WTC11 (cell line): ENCODE results near the gene TCEAL3.

Experiments
- ATF3 ChIP-seq: sonication (generic); formaldehyde crosslinking; conservative IDR thresholded peaks from 2 replicates; pipeline ENCODE4 v1.8.1; 2022; ENCODE audit warnings: mild to moderate bottlenecking, missing genetic modification reagents
- CBFB ChIP-seq: sonication (generic); formaldehyde crosslinking; IDR thresholded peaks from 2 replicates; pipeline ENCODE4 v1.8.1; 2022; ENCODE audit warnings: mild to moderate bottlenecking, low read depth, missing genetic modification reagents
- CREB1 ChIP-seq: sonication (generic); formaldehyde crosslinking; IDR thresholded peaks from 2 replicates; pipeline ENCODE4 v1.8.0; 2023; ENCODE audit warnings: mild to moderate bottlenecking, missing genetic modification reagents
- MYBL2 ChIP-seq: sonication (generic); formaldehyde crosslinking; IDR thresholded peaks from 2 replicates; pipeline ENCODE4 v1.8.1; 2023; ENCODE audit warnings: mild to moderate bottlenecking, moderate library complexity, missing genetic modification reagents
- SP1 ChIP-seq: sonication (generic); formaldehyde crosslinking; conservative IDR thresholded peaks from 2 replicates; pipeline ENCODE4 v1.8.1; 2022; ENCODE audit warnings: missing genetic modification reagents
- STAT6 ChIP-seq: sonication (generic); formaldehyde crosslinking; conservative IDR thresholded peaks from 2 replicates; pipeline ENCODE4 v1.8.1; 2023; ENCODE audit warnings: mild to moderate bottlenecking, low read depth, missing genetic modification reagents, moderate library complexity
- ZNF263 ChIP-seq: sonication (generic); formaldehyde crosslinking; IDR thresholded peaks from 2 replicates; pipeline ENCODE4 v1.8.1; 2022; ENCODE audit warnings: low read depth, mild to moderate bottlenecking, moderate library complexity, missing genetic modification reagents
- ZNF416 ChIP-seq: fragments of 250-450 bp; sonication (Bioruptor Pico); IDR thresholded peaks from 2 replicates; pipeline ENCODE4 v1.9.0; 2021; ENCODE audit warnings: mild to moderate bottlenecking, inconsistent platforms
- TF ChIP-seq, protein P1 (sequence below): fragments of 200-600 bp; IDR thresholded peaks from 2 replicates; pipeline ENCODE4 v1.8.0; 2022; ENCODE audit warnings: antibody characterized with exemption
- TF ChIP-seq, protein P2 (sequence below): sonication (generic); formaldehyde crosslinking; IDR thresholded peaks from 2 replicates; pipeline ENCODE4 v1.8.0; 2022; ENCODE audit warnings: mild to moderate bottlenecking, missing genetic modification reagents
- TF ChIP-seq, protein P3 (sequence below): sonication (generic); formaldehyde crosslinking; IDR thresholded peaks from 2 replicates; pipeline ENCODE4 v1.8.1; 2022; ENCODE audit warnings: low read depth, mild to moderate bottlenecking, moderate library complexity, missing genetic modification reagents, borderline replicate concordance
- TF ChIP-seq, protein P4 (sequence below): sonication (generic); formaldehyde crosslinking; IDR thresholded peaks from 2 replicates; pipeline ENCODE4 v1.8.1; 2023; ENCODE audit warnings: mild to moderate bottlenecking, missing genetic modification reagents, borderline replicate concordance
- TF ChIP-seq, protein P5 (sequence below): sonication (generic); formaldehyde crosslinking; IDR thresholded peaks from 2 replicates; pipeline ENCODE4 v1.8.1; 2023; ENCODE audit warnings: mild to moderate bottlenecking, missing genetic modification reagents, moderate library complexity

DNA sequence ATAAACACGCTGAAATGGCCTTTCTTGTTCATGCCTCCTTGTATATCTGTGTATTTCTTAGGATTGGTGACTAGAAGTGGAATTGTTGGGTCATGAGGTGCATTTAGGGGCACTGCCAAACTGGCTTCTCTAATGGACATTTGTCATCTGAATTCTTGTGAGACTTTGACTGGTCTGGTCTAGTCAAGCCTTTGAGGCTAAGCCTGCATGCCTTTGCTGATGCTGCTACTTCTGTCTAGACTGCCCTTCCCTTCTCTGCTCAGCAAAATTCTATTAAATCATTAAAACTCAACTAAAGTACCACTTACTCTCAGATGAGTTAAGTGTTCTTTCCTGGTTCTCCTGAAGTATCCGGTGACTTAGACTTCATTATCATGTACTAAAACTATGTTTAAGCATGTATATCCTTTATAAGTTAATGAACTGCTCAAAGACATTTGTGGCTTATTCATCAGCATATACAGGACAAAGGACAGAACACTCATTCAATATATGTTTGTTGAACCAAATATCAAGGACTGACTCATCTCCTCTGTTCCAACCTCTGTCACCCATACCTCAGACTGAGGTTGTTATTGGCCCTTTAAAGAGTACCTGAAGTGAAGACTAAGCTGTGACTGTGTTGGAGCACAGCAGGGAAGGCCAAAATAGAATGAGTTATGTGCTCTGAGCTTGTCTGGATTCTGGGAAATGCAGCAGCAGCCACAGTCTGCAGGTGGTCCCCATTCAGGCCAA lies 30.0 kb downstream of the TCEAL3 start:
- TF ChIP-seq STAT6 (CRISPR knock-in tag), result no peak
- TF ChIP-seq ZNF263 (CRISPR knock-in tag), result no peak
- TF ChIP-seq, protein P1, sequence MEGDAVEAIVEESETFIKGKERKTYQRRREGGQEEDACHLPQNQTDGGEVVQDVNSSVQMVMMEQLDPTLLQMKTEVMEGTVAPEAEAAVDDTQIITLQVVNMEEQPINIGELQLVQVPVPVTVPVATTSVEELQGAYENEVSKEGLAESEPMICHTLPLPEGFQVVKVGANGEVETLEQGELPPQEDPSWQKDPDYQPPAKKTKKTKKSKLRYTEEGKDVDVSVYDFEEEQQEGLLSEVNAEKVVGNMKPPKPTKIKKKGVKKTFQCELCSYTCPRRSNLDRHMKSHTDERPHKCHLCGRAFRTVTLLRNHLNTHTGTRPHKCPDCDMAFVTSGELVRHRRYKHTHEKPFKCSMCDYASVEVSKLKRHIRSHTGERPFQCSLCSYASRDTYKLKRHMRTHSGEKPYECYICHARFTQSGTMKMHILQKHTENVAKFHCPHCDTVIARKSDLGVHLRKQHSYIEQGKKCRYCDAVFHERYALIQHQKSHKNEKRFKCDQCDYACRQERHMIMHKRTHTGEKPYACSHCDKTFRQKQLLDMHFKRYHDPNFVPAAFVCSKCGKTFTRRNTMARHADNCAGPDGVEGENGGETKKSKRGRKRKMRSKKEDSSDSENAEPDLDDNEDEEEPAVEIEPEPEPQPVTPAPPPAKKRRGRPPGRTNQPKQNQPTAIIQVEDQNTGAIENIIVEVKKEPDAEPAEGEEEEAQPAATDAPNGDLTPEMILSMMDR, result no peak
- no peak for TF ChIP-seq ZNF416
- TF ChIP-seq CREB1 (CRISPR knock-in tag), result no peak
- TF ChIP-seq, protein P2, sequence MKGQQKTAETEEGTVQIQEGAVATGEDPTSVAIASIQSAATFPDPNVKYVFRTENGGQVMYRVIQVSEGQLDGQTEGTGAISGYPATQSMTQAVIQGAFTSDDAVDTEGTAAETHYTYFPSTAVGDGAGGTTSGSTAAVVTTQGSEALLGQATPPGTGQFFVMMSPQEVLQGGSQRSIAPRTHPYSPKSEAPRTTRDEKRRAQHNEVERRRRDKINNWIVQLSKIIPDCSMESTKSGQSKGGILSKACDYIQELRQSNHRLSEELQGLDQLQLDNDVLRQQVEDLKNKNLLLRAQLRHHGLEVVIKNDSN (CRISPR knock-in tag), result no peak
- TF ChIP-seq SP1, result no peak
- no peak for TF ChIP-seq CBFB
- TF ChIP-seq, protein P3, sequence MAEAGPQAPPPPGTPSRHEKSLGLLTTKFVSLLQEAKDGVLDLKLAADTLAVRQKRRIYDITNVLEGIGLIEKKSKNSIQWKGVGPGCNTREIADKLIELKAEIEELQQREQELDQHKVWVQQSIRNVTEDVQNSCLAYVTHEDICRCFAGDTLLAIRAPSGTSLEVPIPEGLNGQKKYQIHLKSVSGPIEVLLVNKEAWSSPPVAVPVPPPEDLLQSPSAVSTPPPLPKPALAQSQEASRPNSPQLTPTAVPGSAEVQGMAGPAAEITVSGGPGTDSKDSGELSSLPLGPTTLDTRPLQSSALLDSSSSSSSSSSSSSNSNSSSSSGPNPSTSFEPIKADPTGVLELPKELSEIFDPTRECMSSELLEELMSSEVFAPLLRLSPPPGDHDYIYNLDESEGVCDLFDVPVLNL (CRISPR knock-in tag), result no peak
- TF ChIP-seq, protein P4, sequence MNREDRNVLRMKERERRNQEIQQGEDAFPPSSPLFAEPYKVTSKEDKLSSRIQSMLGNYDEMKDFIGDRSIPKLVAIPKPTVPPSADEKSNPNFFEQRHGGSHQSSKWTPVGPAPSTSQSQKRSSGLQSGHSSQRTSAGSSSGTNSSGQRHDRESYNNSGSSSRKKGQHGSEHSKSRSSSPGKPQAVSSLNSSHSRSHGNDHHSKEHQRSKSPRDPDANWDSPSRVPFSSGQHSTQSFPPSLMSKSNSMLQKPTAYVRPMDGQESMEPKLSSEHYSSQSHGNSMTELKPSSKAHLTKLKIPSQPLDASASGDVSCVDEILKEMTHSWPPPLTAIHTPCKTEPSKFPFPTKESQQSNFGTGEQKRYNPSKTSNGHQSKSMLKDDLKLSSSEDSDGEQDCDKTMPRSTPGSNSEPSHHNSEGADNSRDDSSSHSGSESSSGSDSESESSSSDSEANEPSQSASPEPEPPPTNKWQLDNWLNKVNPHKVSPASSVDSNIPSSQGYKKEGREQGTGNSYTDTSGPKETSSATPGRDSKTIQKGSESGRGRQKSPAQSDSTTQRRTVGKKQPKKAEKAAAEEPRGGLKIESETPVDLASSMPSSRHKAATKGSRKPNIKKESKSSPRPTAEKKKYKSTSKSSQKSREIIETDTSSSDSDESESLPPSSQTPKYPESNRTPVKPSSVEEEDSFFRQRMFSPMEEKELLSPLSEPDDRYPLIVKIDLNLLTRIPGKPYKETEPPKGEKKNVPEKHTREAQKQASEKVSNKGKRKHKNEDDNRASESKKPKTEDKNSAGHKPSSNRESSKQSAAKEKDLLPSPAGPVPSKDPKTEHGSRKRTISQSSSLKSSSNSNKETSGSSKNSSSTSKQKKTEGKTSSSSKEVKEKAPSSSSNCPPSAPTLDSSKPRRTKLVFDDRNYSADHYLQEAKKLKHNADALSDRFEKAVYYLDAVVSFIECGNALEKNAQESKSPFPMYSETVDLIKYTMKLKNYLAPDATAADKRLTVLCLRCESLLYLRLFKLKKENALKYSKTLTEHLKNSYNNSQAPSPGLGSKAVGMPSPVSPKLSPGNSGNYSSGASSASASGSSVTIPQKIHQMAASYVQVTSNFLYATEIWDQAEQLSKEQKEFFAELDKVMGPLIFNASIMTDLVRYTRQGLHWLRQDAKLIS, result no peak
- TF ChIP-seq ATF3 (CRISPR knock-in tag), result no peak
- TF ChIP-seq MYBL2 (CRISPR knock-in tag), result no peak
- TF ChIP-seq, protein P5, sequence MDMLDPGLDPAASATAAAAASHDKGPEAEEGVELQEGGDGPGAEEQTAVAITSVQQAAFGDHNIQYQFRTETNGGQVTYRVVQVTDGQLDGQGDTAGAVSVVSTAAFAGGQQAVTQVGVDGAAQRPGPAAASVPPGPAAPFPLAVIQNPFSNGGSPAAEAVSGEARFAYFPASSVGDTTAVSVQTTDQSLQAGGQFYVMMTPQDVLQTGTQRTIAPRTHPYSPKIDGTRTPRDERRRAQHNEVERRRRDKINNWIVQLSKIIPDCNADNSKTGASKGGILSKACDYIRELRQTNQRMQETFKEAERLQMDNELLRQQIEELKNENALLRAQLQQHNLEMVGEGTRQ, result no peak
